ENCODE results near the gene TMEM258.

DNA sequence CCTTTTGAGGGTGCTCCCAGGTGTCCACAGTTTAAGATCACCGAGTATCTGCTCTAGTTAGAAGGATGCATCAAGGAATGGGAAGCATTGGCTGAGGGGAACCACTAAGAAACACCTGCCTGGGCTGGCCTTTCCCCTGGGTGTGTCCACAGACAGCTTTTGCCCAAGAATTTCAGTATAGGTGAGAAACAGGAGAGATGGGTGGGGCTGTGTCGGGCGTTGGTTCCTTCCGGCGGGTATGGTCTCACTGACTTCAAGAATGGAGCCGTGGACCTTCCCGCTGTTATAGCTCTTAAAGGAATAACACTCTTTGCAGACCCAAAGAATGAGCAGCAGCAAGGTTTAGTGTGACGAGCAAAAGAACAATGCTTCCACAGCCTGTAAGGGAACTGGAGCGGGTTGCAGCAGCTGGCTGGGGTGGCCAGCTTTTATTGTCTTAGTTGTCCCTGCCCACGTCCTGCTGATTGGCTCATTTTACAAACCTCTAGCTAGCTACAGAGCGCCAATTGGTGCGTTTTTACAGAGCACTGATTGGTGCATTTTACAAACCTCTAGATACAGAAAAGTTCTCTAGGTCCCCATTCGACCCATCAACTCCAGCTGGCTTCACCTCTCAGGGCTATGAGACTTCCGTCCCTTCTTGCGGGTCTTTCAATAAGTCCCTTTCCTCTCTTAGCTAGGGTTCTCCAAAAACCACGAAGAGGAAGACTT, 22.0 kb upstream of the TMEM258 start:
- TF ChIP-seq EZH2 (IDR thresholded peaks at IDR 0.05; ENCODE audit: borderline replicate concordance, low read depth, low read length, severe bottlenecking) (no peak), POLR2AphosphoS5 (IDR thresholded peaks at IDR 0.05; ENCODE audit: insufficient read depth, low read depth, low read length) (no peak), JUN (IDR thresholded peaks at IDR 0.05; ENCODE audit: borderline replicate concordance, insufficient read depth, insufficient read length, low read depth) (no peak), POLR2A (IDR thresholded peaks at IDR 0.05; ENCODE audit: low read depth, low read length) (no peak), MYC (IDR thresholded peaks at IDR 0.05; ENCODE audit: low read depth, low read length) (no peak), FOS (IDR thresholded peaks at IDR 0.05; ENCODE audit: borderline replicate concordance, insufficient read depth, low read length) (no peak)
- TF ChIP-seq, protein P1, sequence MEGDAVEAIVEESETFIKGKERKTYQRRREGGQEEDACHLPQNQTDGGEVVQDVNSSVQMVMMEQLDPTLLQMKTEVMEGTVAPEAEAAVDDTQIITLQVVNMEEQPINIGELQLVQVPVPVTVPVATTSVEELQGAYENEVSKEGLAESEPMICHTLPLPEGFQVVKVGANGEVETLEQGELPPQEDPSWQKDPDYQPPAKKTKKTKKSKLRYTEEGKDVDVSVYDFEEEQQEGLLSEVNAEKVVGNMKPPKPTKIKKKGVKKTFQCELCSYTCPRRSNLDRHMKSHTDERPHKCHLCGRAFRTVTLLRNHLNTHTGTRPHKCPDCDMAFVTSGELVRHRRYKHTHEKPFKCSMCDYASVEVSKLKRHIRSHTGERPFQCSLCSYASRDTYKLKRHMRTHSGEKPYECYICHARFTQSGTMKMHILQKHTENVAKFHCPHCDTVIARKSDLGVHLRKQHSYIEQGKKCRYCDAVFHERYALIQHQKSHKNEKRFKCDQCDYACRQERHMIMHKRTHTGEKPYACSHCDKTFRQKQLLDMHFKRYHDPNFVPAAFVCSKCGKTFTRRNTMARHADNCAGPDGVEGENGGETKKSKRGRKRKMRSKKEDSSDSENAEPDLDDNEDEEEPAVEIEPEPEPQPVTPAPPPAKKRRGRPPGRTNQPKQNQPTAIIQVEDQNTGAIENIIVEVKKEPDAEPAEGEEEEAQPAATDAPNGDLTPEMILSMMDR (IDR thresholded peaks at IDR 0.05; ENCODE audit: extremely low read depth in 1 of 2, insufficient read depth in 1 of 2, low read depth in 1 of 2, low read length in 2 of 2), result no peak
